Ascending aorta (tissue), 2 donors: ENCODE data around the gene AIDA. TPM values are rescaled to one million over a fixed set of nuclear protein-coding genes. Genes with fewer than 3 reads are reported as not detected.

Experiments
- DNase-seq, 2 donors: peaks; one replicate each; pipeline ENCODE4 v3.0.0-alpha.2; 2019; ENCODE audit warnings: low spot score in 2 of 2
- H3K27ac ChIP-seq, 2 donors: fragments of 200-600 bp; sonication (generic); one replicate each; pipeline ENCODE4 v1.5.1; 2016 to 2017; ENCODE audit warnings: mild to moderate bottlenecking in 1 of 2
- H3K27me3 ChIP-seq: fragments of 200-600 bp; sonication (generic); one replicate; pipeline ENCODE4 v1.5.1; 2017
- H3K36me3 ChIP-seq, 2 donors: fragments of 200-600 bp; sonication (generic); one replicate each; pipeline ENCODE4 v1.5.1; 2016
- H3K4me1 ChIP-seq, 2 donors: fragments of 200-600 bp; sonication (generic); one replicate each; pipeline ENCODE4 v1.5.1; 2016 to 2017; ENCODE audit warnings: mild to moderate bottlenecking in 1 of 2
- H3K4me3 ChIP-seq, 2 donors: fragments of 200-600 bp; sonication (generic); one replicate each; pipeline ENCODE4 v1.5.1; 2016 to 2017; ENCODE audit warnings: mild to moderate bottlenecking in 1 of 2
- H3K9me3 ChIP-seq, 2 donors: fragments of 200-600 bp; sonication (generic); one replicate each; pipeline ENCODE4 v1.5.1; 2016
- intact Hi-C: fragments of 100-400 bp; cut with DNase I; formaldehyde crosslinking; loops from one replicate; pipeline ENCODE4 v1.15.1; 2023
- total RNA-seq: library from RNA; depleted of rRNA; stranded (reverse); fragments of >200 nt; gene quantifications from one replicate; pipeline ENCODE4 v1.1.0, GENCODE V29; 2016
- TF ChIP-seq, protein P1 (sequence below), 3 experiments: fragments of 200-600 bp in 2 of 3; fragments of 450-650 bp in 1 of 3; sonication (generic) in 2 of 3; IDR thresholded peaks; one replicate each; pipeline ENCODE4 v1.5.1; 2016 to 2019; ENCODE audit warnings: antibody characterized with exemption in 3 of 3, mild to moderate bottlenecking in 1 of 3, moderate library complexity in 1 of 3

AIDA gene
- total RNA-seq, 1 donor from 2014 or later = 42.9 TPM

DNA sequence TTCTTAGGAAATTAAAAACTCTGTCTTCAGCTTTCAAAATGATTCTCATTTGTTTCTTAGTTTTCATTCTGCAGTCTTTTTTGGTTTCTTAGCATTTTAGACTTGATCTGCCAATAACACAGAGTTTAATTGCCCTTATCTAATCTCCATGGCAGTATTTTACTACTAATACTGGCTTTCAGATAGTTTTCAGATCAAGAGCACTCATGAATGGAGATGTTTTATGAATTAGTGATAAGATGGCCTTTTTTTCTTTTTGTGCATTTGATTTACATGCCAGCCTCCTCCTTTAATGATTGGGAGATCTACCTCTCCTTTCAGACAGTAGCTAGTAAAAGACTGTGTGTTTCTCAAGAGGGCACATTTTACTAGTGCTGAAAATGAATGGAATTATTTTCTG lies 88.8 kb downstream of the AIDA start:
- intact Hi-C loops = no loop called here
- peaks cover 34 to 43% of the 10 kb centered on the region in 2 donors for H3K36me3 ChIP-seq
- no peaks in the 10 kb centered on the region for H3K9me3 ChIP-seq
- DNase-seq = no peak
- no peaks in the 10 kb centered on the region for H3K27me3 ChIP-seq
- peaks cover 3 to 4% of the 10 kb centered on the region in 2 donors for H3K4me1 ChIP-seq
- no peak overlapping the region for H3K27ac ChIP-seq
- no peak overlapping the region for H3K4me3 ChIP-seq
- TF ChIP-seq, protein P1, sequence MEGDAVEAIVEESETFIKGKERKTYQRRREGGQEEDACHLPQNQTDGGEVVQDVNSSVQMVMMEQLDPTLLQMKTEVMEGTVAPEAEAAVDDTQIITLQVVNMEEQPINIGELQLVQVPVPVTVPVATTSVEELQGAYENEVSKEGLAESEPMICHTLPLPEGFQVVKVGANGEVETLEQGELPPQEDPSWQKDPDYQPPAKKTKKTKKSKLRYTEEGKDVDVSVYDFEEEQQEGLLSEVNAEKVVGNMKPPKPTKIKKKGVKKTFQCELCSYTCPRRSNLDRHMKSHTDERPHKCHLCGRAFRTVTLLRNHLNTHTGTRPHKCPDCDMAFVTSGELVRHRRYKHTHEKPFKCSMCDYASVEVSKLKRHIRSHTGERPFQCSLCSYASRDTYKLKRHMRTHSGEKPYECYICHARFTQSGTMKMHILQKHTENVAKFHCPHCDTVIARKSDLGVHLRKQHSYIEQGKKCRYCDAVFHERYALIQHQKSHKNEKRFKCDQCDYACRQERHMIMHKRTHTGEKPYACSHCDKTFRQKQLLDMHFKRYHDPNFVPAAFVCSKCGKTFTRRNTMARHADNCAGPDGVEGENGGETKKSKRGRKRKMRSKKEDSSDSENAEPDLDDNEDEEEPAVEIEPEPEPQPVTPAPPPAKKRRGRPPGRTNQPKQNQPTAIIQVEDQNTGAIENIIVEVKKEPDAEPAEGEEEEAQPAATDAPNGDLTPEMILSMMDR (IDR thresholded peaks at IDR 0.05) = no peak

- TF ChIP-seq, protein P1 (IDR thresholded peaks at IDR 0.05) = no peak
- Histone ChIP-seq H3K4me3 (no peak overlapping the region), H3K27me3 (no peaks in the 10 kb centered on the region), H3K36me3 (peaks cover 32 to 38% of the 10 kb centered on the region in 2 donors), H3K9me3 (no peaks in the 10 kb centered on the region), H3K4me1 (peaks cover 2 to 3% of the 10 kb centered on the region in 2 donors), H3K27ac (no peak overlapping the region)
- intact Hi-C loops = no loop called here
- no peak for DNase-seq
Observed at GRCh38 chr1:222622765-222623164, 89.5 kb downstream of the AIDA start.

DNA sequence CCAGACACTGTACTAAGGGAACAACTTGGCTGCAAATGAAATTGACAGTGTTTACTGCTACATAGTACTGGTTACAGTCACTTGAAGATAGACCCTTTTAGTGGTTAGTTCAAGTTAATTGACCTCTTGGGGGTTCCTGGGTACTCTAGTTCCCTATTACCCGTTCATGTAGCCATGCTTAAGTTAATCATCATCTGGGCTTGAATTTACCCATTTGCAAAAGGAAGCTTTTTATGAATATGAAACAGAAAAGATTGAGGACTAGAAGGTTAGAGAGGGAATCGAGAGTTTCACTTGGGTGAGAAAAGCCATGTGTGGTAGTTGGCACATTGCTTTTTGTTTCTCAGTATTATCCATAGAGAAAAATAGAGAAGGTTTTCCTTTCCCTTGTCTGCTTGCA lies 91.7 kb downstream of the AIDA start:
- Histone ChIP-seq H3K27ac (no peak overlapping the region), H3K4me3 (no peak overlapping the region), H3K9me3 (no peaks in the 10 kb centered on the region), H3K27me3 (no peaks in the 10 kb centered on the region), H3K36me3 (peaks cover 25 to 28% of the 10 kb centered on the region in 2 donors), H3K4me1 (no peaks in the 10 kb centered on the region)
- intact Hi-C loops = no loop called here
- DNase-seq = no peak
- TF ChIP-seq, protein P1 (IDR thresholded peaks at IDR 0.05) = no peak

DNA sequence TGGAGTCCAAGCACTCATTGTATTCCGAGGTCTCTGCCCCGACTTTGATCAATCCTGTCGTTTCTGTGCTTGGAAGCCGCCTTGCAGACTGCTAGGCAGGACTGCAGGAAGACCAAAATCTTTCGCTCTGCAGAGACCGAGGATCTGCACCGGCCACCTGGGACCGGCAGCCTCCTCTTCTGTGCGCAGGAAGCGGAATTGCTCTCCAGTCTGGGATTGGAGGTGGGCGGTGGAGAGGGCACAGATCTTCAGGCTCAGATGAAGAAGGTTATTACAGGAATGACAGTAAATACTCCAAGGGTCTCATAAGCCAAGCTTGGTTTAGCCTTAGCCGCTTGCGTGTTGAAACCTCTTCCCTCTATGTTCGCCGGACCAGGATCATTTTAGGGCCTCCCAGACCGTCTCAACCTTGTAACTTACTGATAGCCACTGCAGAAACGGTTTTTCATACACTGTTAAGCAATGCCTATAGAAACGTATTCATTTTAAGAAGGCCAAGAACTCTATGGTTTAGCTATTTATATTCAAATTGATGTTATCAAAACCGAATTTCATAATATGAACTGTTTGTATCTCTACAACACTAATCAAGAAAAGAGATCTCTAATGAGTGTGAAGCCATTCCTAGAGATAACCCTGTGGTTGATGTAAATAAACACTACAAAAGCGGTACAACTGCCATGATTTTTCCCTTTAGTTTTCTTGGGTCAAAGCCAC lies 93.3 kb downstream of the AIDA start:
- no peaks in the 10 kb centered on the region for H3K9me3 ChIP-seq
- H3K4me3 ChIP-seq = peak overlapping the region; percentile 91 to 98
- H3K27me3 ChIP-seq = no peaks in the 10 kb centered on the region
- DNase-seq = no peak
- intact Hi-C loops = loop anchor here (1.0 to 2.0 kb wide), 2 partner anchors 8 to 26 kb away; no protein-coding TSS in a partner anchor
- no peaks in the 10 kb centered on the region for H3K4me1 ChIP-seq
- H3K27ac ChIP-seq = peak overlapping the region; percentile 82 to 89
- TF ChIP-seq, protein P1 (IDR thresholded peaks at IDR 0.05) = no peak
- peaks cover 13 to 18% of the 10 kb centered on the region in 2 donors for H3K36me3 ChIP-seq

Other genes starting within 250 kb of the AIDA start
- not detected for gene HHIPL2, start 164.4 kb downstream of the AIDA start, total RNA-seq
- gene TAF1A, start 122.6 kb downstream of the AIDA start, total RNA-seq = 8.8 TPM
- 22.8 TPM for gene MIA3, start 94.4 kb downstream of the AIDA start, total RNA-seq
- gene BROX, start 73 bp upstream of the AIDA start, total RNA-seq = 27.5 TPM
- not detected for gene FAM177B, start 24.7 kb upstream of the AIDA start, total RNA-seq
- 23.2 TPM for gene DISP1, start 102.5 kb upstream of the AIDA start, total RNA-seq